ENCODE results near the gene UBA6. TPM values are rescaled to one million over a fixed set of nuclear protein-coding genes. Genes with fewer than 3 reads are reported as not detected.

Gene UBA6
- total and polyA plus RNA-seq, 9 of the 15 experiments (the other 6 are each of a cell fraction or from before 2014, with no cell fraction given): 22.9 to 139 (median 94.6) TPM

DNA sequence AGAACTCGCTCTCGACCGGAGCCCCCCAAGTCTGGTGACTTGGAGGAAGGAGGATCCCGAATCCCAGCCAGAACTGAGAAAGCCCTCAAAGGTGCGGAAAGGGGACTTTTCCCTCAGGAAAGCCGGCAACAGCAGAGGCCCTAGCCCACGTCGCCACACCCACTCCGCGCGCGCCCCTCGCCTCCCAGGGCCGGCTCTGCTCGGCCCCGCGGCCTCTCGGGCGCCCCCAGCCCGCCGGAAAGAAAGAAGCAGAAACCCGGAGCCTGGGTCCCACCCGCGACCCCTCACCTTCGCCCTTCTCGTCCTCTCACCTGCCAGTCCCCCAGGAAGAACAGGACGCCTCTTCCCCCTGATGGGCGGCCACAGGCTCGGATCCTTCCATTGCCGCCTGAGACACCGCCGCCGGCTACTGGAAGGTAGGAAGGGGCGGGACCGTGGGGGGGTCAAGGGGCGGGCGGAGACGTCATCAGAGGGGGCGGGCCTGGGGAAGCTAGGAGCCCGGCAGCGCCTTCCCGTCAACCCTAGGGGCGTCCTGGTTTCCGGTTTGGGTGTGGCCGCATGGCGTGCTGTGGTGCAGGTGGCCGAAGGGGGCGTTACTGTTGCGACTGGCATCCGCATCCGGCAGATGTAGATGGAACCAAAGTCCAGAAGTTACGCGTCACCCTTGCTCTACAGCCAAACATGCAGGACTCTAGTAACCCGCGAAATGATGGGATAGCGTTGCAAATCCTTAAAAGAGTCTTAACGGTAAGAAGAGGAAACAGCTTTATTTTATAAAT lies at the start of gene UBA6 (continued):
- TF ChIP-seq GABPA (tag; conservative IDR thresholded peaks at IDR 0.05; ENCODE audit: low read depth): peak; percentile 95
- TF ChIP-seq SMC3 (conservative IDR thresholded peaks at IDR 0.05; ENCODE audit: insufficient read depth, low read depth, low read length): no peak
- no peak for TF ChIP-seq NFE2 (IDR thresholded peaks at IDR 0.05; ENCODE audit: low read depth)
- no peak for TF ChIP-seq NFIX (CRISPR knock-in tag; IDR thresholded peaks at IDR 0.05; ENCODE audit: low read depth)
- TF ChIP-seq, protein P1, sequence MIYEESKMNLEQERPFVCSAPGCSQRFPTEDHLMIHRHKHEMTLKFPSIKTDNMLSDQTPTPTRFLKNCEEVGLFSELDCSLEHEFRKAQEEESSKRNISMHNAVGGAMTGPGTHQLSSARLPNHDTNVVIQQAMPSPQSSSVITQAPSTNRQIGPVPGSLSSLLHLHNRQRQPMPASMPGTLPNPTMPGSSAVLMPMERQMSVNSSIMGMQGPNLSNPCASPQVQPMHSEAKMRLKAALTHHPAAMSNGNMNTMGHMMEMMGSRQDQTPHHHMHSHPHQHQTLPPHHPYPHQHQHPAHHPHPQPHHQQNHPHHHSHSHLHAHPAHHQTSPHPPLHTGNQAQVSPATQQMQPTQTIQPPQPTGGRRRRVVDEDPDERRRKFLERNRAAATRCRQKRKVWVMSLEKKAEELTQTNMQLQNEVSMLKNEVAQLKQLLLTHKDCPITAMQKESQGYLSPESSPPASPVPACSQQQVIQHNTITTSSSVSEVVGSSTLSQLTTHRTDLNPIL (CRISPR knock-in tag; IDR thresholded peaks at IDR 0.05): no peak
- TF ChIP-seq, protein P2, sequence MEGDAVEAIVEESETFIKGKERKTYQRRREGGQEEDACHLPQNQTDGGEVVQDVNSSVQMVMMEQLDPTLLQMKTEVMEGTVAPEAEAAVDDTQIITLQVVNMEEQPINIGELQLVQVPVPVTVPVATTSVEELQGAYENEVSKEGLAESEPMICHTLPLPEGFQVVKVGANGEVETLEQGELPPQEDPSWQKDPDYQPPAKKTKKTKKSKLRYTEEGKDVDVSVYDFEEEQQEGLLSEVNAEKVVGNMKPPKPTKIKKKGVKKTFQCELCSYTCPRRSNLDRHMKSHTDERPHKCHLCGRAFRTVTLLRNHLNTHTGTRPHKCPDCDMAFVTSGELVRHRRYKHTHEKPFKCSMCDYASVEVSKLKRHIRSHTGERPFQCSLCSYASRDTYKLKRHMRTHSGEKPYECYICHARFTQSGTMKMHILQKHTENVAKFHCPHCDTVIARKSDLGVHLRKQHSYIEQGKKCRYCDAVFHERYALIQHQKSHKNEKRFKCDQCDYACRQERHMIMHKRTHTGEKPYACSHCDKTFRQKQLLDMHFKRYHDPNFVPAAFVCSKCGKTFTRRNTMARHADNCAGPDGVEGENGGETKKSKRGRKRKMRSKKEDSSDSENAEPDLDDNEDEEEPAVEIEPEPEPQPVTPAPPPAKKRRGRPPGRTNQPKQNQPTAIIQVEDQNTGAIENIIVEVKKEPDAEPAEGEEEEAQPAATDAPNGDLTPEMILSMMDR (IDR thresholded peaks at IDR 0.05 in 2 of 3, conservative IDR thresholded peaks at IDR 0.05 in 1 of 3; ENCODE audit: insufficient read depth in 2 of 3, low read depth in 1 of 3, low read length in 3 of 3): peak; percentile 37 to 69 (median 56); a peak in 5 of 6 replicates
- no peak for TF ChIP-seq DACH1 (IDR thresholded peaks at IDR 0.05; ENCODE audit: partially characterized antibody)
- TF ChIP-seq, protein P3, sequence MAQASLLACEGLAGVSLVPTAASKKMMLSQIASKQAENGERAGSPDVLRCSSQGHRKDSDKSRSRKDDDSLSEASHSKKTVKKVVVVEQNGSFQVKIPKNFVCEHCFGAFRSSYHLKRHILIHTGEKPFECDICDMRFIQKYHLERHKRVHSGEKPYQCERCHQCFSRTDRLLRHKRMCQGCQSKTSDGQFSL (CRISPR knock-in tag; IDR thresholded peaks at IDR 0.05): peak; percentile 73; the same call in 1 of the 2 replicates
- TF ChIP-seq, protein P3 (tag; IDR thresholded peaks at IDR 0.05): peak in 1 of 2 experiments; percentile 79; a peak in 2 of 4 replicates
- TF ChIP-seq ETV5 (CRISPR knock-in tag; IDR thresholded peaks at IDR 0.05; ENCODE audit: low read depth): peak; percentile 94
- TF ChIP-seq CBFA2T2 (conservative IDR thresholded peaks at IDR 0.05): no peak
- TF ChIP-seq, protein P4, sequence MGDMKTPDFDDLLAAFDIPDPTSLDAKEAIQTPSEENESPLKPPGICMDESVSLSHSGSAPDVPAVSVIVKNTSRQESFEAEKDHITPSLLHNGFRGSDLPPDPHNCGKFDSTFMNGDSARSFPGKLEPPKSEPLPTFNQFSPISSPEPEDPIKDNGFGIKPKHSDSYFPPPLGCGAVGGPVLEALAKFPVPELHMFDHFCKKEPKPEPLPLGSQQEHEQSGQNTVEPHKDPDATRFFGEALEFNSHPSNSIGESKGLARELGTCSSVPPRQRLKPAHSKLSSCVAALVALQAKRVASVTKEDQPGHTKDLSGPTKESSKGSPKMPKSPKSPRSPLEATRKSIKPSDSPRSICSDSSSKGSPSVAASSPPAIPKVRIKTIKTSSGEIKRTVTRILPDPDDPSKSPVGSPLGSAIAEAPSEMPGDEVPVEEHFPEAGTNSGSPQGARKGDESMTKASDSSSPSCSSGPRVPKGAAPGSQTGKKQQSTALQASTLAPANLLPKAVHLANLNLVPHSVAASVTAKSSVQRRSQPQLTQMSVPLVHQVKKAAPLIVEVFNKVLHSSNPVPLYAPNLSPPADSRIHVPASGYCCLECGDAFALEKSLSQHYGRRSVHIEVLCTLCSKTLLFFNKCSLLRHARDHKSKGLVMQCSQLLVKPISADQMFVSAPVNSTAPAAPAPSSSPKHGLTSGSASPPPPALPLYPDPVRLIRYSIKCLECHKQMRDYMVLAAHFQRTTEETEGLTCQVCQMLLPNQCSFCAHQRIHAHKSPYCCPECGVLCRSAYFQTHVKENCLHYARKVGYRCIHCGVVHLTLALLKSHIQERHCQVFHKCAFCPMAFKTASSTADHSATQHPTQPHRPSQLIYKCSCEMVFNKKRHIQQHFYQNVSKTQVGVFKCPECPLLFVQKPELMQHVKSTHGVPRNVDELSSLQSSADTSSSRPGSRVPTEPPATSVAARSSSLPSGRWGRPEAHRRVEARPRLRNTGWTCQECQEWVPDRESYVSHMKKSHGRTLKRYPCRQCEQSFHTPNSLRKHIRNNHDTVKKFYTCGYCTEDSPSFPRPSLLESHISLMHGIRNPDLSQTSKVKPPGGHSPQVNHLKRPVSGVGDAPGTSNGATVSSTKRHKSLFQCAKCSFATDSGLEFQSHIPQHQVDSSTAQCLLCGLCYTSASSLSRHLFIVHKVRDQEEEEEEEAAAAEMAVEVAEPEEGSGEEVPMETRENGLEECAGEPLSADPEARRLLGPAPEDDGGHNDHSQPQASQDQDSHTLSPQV (IDR thresholded peaks at IDR 0.05): 0 out of 2 replicates have a peak, but pooled peaks have one; percentile 31
- no peak for TF ChIP-seq ZNF165 (CRISPR knock-in tag; IDR thresholded peaks at IDR 0.05; ENCODE audit: borderline replicate concordance)
- no peak for TF ChIP-seq ZNF124 (CRISPR knock-in tag; IDR thresholded peaks at IDR 0.05)
- TF ChIP-seq ETS2 (tag; IDR thresholded peaks at IDR 0.05; ENCODE audit: borderline replicate concordance, poor library complexity, severe bottlenecking): no peak
- no peak for TF ChIP-seq ZNF263 (CRISPR knock-in tag; IDR thresholded peaks at IDR 0.05; ENCODE audit: borderline replicate concordance)
- peak in 1 of 2 experiments; percentile 85; a peak in 2 of 4 replicates for TF ChIP-seq HDAC1 (IDR thresholded peaks at IDR 0.05)

Measured in K562 (cell line).